SK-MEL-5 (cell line): ENCODE measurements around the gene SS18L1. TPM values are rescaled to one million over a fixed set of nuclear protein-coding genes. Genes with fewer than 3 reads are reported as not detected.
A peak's percentile ranks its signal among the peaks of the same experiment; 100 is the strongest.

ENCODE experiments used
- DNase-seq: peaks from one replicate; pipeline ENCODE4 v3.0.0-alpha.2; 2016; ENCODE audit warnings: low read depth, low spot score
- in situ Hi-C: cut with HindIII; loops from 2 replicates; pipeline ENCODE4 v1.10.0; 2016; ENCODE audit warnings: low sequenced_read_pairs, high pct_unique_total_duplicates, low pct_unique_long_range_greater_than_20kb
- total RNA-seq: library from RNA; depleted of rRNA; stranded (reverse); fragments of >200 nt; shearing (Covaris generic); gene quantifications from 2 replicates; pipeline ENCODE4 v1.2.3, GENCODE V29; 2014

The SS18L1 gene
- total RNA-seq, 1 experiment from 2014 or later = 20.6 TPM

GRCh38 chr20:62160253-62160652 lies 16.7 kb downstream of the SS18L1 start:
- in situ Hi-C loops = no loop called here

DNA sequence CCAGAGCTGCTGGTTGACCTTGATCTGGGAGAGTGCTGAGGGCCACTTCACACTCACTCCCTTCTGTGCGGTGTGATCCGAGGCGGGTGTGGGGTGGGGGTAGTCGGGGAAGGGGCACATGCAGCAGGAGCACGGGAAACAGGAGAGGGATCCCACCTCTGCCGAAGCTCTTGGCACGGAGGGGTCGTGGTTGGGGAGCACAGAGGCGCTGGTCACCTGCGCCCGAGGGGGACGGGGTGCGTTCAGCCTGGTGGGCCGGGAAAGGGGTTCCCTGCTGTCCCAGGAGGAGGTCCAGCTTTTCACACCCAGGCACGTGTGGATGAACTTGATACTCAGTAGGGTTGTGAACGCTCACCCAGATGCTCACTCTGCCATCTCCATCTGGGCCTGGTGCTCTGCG lies 17.3 kb downstream of the SS18L1 start:
- in situ Hi-C loops = no loop called here

More at GRCh38 chr20:62160253-62160652, 16.7 kb downstream of the SS18L1 start:
- DNase-seq = no peak

GRCh38 chr20:62161347-62161746 lies 17.8 kb downstream of the SS18L1 start:
- in situ Hi-C loops = no loop called here

More for the DNA sequence above, 17.3 kb downstream of the SS18L1 start:
- no peak for DNase-seq

DNA sequence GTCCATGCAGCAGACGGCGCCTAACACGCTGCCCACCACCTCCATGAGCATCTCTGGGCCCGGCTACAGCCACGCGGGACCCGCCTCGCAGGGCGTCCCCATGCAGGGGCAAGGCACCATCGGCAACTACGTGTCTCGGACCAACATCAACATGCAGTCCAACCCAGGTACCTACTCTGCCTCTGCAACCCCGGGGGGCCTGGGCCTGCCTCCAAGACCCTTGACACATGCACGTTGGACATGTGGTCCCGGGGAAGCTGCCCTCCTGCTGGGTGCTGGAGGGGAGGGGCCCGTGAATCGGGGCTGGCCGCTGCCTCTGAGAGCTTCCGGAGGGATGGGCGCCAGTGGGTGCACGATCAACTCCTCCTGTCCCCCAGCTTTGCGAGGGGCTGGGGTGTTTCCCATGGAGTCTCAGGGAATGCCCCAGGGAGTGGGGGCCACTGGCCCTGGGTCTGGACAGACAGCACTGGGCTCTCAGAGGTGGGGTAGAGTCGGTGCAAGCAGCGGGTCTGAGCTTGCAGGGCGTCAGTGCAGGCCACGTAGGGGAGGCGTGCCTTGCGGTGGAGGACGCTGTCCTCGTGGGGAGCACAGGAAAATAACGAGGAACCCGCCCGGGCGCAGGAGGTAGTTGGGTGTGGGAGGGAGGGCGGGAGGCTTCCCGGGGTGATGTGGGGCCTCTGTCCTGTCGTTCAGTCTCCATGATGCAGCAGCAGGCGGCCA lies 19.4 kb downstream of the SS18L1 start:
- in situ Hi-C loops = no loop called here
- no peak for DNase-seq

More at GRCh38 chr20:62161347-62161746, 17.8 kb downstream of the SS18L1 start:
- DNase-seq = no peak

DNA sequence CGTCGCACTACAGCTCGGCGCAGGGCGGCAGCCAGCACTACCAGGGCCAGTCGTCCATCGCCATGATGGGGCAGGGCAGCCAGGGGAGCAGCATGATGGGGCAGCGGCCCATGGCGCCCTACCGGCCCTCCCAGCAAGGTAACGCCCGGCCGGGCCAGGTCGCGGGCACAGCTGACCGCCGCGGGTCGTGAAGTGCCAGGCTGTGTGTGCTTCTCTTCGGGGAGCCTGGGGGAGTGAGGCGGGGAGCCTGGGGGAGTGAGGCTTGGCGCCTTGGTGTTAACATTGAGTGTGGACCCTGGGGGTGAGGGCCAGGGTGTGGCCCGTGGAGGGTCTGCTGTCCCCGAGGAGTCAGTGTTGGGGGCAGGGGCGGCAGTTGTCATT lies 19.9 kb downstream of the SS18L1 start:
- in situ Hi-C loops = no loop called here

DNA sequence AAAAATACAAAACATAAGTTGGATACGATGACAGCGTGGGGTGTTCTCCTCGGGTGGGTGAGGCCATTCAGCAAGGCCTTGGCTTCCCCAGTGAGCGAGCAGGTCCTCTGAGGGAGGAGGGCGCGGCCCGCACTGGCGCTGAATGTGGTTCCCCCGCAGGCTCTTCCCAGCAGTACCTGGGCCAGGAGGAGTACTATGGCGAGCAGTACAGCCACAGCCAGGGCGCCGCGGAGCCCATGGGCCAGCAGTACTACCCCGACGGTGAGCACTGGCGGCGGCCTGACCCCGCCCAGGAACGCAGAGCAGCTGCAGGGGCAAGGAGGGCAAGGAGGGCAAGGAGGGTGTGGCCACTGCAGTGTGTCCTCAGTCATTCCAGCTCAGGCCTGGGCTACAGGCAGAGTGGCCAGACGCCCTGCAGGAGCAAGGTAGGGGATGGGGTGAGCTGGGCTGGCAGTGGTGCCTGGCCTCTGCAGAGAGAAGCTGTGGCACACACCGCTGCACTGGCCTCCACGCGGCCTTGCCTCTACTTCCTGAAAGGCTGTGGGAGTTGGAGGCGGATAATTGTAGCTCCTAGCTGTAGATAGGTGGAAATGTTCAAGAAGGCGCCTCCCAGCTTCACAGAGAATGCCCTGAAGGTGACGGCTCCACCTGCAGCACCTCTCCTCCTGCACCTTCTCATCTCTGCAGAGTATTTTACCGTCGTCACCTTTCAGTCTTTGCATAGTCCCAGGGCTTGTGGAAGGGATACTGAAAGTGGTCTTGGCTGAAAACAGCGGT lies 20.6 kb downstream of the SS18L1 start:
- DNase-seq = no peak
- in situ Hi-C loops = no loop called here

More for the DNA sequence above, 19.9 kb downstream of the SS18L1 start:
- no peak for DNase-seq

GRCh38 chr20:62164879-62165761 lies 21.6 kb downstream of the SS18L1 start:
- in situ Hi-C loops = no loop called here
- no peak for DNase-seq

GRCh38 chr20:62165762-62166399 lies 22.3 kb downstream of the SS18L1 start:
- DNase-seq = peak; percentile 74
- in situ Hi-C loops = no loop called here

GRCh38 chr20:62167474-62167873 lies 23.9 kb downstream of the SS18L1 start:
- in situ Hi-C loops = no loop called here
- no peak for DNase-seq

DNA sequence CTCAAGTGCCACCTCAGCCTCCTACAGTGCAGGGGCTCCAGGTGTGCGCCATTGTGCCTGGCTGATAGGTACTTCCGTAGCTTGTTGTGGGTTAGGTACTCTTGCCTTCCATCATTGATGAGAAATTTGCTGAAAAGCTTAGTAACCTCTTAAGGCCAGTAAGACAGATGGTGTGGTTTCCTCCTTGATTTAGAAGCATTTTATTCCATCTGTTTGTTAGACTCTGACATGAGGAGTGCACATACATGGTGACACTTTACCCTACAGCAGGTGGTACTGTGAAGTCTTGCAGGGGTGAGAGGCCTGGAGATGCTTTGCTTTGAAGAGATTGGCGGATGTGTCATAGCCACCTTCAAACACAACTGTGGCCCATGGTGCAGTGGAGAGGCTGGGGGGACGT lies 24.5 kb downstream of the SS18L1 start:
- in situ Hi-C loops = no loop called here
- DNase-seq = no peak

DNA sequence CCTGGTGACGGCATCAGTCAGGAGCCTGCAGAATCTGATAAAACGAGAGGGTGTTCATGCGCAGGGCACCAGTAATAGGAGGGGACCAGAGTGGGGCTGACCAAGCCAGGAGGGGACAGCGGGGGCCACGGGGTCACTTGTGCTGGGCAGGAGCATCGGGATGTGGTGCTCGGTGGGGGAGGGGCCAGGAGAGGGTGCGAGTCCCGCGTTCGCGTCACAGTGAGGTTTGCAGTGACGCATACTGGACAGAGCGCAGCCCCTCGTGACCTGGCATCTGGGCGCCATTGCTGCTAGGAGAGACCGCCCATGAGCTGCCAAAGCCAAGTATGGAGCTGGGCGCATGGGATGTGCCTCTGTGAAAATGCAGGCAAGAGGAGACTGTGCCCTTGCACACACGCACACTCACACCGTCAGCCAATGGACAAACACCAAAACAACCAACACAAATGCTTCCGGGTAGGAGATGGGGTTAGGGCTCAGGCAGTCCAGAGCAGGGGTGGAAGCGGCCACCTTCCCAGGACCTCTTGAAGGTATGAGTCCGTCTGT lies 25.4 kb downstream of the SS18L1 start:
- no peak for DNase-seq
- in situ Hi-C loops = no loop called here

- no peak for DNase-seq
- in situ Hi-C loops = no loop called here
Observed at GRCh38 chr20:62170536-62170935, 27.0 kb downstream of the SS18L1 start.

DNA sequence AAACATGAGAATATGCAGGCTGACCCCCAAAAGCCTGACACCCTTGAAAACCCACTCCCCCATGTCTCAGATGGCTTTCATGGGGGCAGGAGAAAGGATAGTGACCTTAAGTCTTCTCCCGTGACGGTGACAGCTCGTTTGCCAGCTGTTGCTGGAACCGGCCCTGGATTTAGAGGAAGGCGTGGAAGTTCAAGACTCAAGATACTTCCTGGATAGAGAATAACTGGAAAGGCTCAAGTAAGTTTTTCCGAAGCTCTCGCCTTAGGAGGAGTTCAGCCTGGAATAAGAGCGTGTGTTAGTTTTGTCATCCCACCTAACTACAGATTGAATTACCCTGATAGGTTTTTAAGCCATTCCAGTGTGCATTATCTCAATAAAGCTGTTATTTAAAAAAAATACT lies 27.7 kb downstream of the SS18L1 start:
- in situ Hi-C loops = no loop called here

GRCh38 chr20:62172666-62173065 lies 29.1 kb downstream of the SS18L1 start:
- DNase-seq = no peak
- in situ Hi-C loops = no loop called here

More for the DNA sequence above, 27.7 kb downstream of the SS18L1 start:
- DNase-seq = no peak

- no peak for DNase-seq
- in situ Hi-C loops = no loop called here
Observed at GRCh38 chr20:62174021-62174804, 30.6 kb downstream of the SS18L1 start.

GRCh38 chr20:62174870-62175624 lies 31.5 kb downstream of the SS18L1 start:
- in situ Hi-C loops = loop anchor here (25.0 kb wide), 1 partner anchor 112 kb away; no protein-coding TSS in a partner anchor
- no peak for DNase-seq
